ENCODE data around the gene PRUNE1.

Gene PRUNE1

GRCh38 chr1:151051356-151052009 lies 43.2 kb downstream of the PRUNE1 start:
- DNase-seq: no peak

DNA sequence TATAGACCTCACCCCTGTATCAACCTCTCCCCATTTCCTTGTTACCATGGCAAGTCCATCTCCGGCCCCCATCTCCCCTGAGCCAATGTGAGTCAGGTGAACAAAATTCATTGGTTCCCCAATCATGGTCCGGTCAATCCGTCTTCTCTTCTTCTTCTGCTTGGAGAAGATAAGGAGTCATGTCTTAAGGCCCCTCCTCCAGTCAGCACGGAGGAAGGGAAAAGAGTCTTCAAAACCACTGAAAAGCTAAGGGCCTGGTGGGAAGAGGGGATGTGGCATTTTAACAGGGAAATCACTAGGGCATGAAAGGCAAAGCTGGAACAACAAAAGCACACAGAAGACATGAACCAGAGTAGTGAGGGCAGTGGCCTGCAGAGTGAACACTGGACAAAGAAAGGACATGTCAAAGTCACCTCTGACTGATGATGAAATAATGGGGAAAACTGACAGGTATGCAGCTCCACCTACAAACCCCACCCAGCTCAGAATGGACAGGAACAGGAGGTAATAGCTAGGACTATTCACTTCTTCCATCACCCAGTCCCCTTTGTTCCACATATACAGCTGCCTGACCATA lies 46.8 kb downstream of the PRUNE1 start:
- no peak for DNase-seq

GRCh38 chr1:151055581-151055980 lies 47.3 kb downstream of the PRUNE1 start:
- DNase-seq: no peak

DNA sequence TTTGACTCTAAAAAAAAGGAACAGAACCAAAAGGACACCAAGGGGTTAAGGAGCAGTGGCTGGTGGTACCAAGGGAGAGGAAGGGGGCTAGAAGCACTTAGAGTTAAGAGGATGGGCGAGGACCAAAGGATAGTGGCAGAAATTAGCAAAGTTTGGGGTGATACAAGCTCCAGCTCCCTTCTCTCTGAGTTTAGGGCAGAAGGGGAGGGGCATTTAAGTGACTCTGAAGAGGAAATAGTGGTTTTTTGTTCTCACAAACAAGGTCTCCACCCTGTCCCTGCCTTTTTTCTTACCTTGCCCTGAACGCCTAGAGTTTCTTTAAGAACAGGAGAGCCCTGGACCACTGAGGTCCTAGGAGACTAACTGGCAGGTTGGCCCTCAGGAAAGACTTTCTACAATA lies 47.9 kb downstream of the PRUNE1 start:
- DNase-seq: peak in 1 of 2 donors; percentile 29

- DNase-seq: no peak
Observed at GRCh38 chr1:151058692-151059091, 50.4 kb downstream of the PRUNE1 start.

DNA sequence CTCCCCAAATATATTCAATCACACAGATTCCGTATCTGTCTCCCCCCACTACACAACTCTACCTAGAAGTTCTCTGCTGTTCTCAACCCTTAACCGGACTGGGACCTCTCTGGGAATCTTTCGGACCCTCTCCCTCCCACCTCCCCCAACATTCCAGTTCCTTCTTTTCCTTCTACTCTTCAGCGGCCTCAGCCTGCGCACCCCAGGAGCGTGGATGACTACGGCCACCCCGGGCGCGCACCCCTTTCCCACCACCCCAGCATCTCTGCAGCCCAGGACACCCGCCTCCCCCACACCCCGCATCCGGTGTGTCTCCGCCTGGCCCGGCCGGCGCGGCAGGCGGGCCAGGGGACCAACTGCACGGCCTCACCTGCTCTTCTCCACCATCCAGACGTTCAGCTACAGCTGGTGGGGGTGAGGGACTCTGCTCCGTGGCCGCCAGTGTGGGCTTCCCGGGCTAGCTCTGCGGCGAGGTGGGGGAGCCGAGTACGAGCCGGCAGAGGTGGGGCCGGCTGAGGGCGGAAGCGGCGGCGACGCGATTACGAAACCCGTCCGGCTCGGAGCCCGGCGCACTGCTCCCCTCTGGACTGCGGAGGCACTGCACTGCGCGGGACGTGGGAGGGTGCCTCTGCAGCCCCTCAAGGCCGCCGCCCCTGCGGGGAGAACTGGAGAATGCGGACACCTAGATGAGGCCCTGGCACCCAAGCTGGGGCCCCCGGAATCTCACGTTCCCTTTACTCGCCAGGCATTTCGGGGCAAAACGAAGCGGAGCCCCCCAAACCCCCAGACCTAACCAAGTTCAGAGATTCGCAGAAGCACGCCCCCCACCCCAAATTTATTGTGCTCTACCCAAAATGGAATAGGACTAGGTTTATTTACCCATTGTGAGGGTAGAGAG lies 51.1 kb downstream of the PRUNE1 start, which contains the start of gene CDC42SE1:
Gene CDC42SE1, minus strand, starts transcription at position 514 of the 898 bp plus-strand sequence. CDS start 3,892 bp downstream, outside the sequence.
- DNase-seq: peak; percentile 74 to 78

- peak in 1 of 2 donors; percentile 20 for DNase-seq
Observed at GRCh38 chr1:151060007-151060656, 51.9 kb downstream of the PRUNE1 start, which contains the start of gene MLLT11. MLLT11 (plus strand) TSS chr1:151060397; CDS start chr1:151067225, 6,828 bp downstream.

DNA sequence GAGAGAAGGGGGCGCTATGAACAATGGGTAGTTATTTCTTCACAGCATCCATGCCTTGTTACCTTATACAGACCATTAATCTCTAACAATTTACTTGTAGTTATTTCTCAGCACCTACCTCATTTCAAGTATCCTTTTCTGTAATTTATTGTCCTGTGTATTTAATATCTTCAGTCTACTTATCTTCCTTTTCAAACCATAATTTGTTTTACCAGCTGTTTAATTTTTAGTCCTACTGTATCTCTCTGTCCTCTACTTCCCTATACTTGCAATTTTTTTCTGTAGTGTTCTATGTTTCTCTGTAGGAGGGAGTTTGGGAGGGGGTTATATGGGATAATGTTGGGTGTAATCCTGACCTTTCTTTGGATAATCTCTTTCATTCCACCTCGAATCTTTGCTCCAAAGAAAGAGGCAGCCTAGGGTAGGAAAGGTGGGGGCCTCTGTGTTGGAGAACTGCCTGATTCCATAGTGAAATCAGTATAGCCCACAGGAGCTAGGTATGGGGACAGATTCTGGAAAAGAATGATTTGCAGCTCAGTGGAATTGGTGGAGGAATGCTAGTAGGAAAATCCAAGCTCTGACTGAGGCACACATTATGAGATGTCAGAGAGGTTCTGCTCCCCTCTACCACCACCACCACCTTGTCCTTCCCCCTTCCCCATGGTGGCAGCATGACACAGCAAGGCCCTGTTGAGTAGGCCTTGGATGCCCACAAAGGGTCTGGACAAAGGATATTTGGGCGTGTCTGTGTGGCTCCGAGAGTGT lies 52.6 kb downstream of the PRUNE1 start:
- DNase-seq: peak in 1 of 2 donors; percentile 11

DNA sequence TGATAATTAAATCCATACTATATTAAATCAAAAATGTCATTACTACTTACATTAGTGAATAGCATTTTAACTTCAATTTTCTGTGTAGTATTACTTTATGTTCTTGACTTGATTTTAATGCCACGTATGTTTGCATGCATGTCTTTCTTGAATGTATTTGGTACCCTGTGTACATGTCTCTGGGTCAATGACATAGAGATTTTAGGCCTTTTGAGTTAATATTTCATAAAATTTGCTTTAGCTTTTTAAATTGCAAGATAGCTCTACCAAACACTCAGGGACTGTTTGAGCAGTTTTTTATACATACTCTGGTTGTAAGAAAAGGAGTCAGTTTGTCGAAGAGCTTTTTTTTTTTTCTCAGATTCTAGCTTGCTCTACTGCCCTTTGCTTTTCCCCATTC lies 53.5 kb downstream of the PRUNE1 start:
- DNase-seq: no peak

DNA sequence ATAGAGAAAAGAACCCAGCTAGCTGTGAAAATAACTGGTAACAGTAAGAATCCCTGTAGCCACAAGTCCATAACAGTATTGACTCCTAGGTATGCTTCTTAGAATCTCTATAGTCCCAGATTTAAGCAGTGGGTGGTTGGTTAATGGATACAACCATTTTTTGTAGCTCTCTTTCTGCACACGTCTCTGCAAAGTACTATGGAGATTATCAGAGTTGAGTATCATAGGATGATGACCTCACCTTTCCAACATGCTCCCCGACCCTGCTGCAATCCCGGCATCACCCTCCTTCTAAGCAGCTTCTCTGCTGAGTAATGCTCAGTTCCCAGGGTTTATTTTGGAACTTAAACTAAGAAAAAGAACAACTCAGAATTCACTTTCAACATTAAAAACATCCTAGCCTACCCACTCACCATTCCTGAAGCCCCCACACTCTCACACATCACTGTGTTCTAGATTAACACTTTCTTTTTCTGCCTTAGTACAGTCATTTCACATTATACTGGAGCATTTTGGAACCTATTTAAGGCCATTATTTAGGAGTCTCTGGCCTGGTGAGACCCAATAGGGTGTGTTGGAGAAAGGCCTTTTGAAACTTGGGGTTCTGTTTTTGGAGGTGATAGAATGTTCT lies 54.6 kb downstream of the PRUNE1 start:
- DNase-seq: no peak

- DNase-seq: no peak
Observed at GRCh38 chr1:151065089-151065645, 56.9 kb downstream of the PRUNE1 start.

GRCh38 chr1:151067185-151067584 lies 58.9 kb downstream of the PRUNE1 start:
- DNase-seq: no peak

- no peak for DNase-seq
Observed at GRCh38 chr1:151069103-151069486, 60.8 kb downstream of the PRUNE1 start.

- peak; percentile 87 to 93 for DNase-seq
Observed at GRCh38 chr1:151070474-151071276, 62.4 kb downstream of the PRUNE1 start, which contains the start of gene GABPB2. GABPB2 (plus strand) TSS chr1:151070761; CDS start chr1:151088190, 17,429 bp downstream.

DNA sequence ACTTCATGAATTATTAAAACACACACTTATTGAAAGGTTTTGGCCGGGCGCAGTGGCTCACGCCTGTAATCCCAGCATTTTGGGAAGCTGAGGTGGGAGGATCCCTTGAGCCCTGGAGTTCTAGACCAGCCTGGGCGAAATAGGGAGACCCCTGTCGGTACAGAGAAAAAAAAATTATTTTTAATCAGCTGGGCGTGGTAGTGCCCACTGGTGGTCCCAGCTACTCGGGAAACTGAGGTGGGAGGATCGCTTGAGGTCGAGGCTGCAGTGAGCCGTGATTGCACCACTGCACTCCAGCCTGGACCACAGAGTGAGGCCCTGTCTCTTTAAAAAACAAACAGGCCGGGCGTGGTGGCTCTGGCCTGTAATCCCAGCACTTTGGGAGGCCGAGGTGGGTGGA lies 64.0 kb downstream of the PRUNE1 start:
- DNase-seq: no peak

Data from bone marrow (tissue), 2 donors.